ENCODE data around the gene SSB.
"Not testable (repeated sequence)": the region's sequence is repeated elsewhere in the genome, so short reads cannot be mapped to it uniquely, and the experiment has no call there.

Gene SSB

DNA sequence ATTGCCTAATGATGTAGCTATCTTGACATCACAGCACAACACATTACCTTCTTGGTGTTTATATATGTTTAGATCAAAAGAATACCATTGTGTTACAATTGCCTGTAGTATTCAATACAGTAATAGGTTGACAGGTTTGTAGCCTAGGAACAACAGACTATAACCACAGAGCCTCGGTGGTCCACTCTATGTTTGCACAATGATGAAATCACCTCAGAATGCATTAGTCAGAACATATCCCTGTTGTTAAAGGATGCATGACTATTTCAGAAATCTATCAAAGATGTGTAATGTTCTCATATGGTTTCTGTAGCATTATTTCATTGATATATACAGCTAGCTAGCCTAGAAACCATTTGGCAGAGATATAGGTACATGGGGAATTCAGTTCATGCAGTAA is 17.2 kb downstream of the SSB start:
- H4K20me1 ChIP-seq (ENCODE audit: insufficient read depth, low read length): no peaks in the 10 kb centered on the region
- H3K27ac ChIP-seq (ENCODE audit: low read length): no peak overlapping the region
- H2AFZ ChIP-seq (ENCODE audit: low read length): no peak overlapping the region
- no peaks in the 10 kb centered on the region for H3F3A ChIP-seq (ENCODE audit: insufficient read depth, low read length)
- no peak overlapping the region for H3K9ac ChIP-seq (ENCODE audit: low read length)
- H3K27me3 ChIP-seq (replicated peaks; ENCODE audit: insufficient read depth, low read length): no peaks in the 10 kb centered on the region
- TF ChIP-seq, protein P1, sequence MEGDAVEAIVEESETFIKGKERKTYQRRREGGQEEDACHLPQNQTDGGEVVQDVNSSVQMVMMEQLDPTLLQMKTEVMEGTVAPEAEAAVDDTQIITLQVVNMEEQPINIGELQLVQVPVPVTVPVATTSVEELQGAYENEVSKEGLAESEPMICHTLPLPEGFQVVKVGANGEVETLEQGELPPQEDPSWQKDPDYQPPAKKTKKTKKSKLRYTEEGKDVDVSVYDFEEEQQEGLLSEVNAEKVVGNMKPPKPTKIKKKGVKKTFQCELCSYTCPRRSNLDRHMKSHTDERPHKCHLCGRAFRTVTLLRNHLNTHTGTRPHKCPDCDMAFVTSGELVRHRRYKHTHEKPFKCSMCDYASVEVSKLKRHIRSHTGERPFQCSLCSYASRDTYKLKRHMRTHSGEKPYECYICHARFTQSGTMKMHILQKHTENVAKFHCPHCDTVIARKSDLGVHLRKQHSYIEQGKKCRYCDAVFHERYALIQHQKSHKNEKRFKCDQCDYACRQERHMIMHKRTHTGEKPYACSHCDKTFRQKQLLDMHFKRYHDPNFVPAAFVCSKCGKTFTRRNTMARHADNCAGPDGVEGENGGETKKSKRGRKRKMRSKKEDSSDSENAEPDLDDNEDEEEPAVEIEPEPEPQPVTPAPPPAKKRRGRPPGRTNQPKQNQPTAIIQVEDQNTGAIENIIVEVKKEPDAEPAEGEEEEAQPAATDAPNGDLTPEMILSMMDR (IDR thresholded peaks at IDR 0.05; ENCODE audit: low read length): no peak
- TF ChIP-seq EZH2phosphoT487 (IDR thresholded peaks at IDR 0.05; ENCODE audit: low read length) (no peak), EZH2 (optimal IDR thresholded peaks at IDR 0.05; ENCODE audit: low read depth, low read length) (no peak)
- no peak overlapping the region for H3K4me3 ChIP-seq (ENCODE audit: low read length)
- peaks cover 5% of the 10 kb centered on the region for H3K79me2 ChIP-seq (ENCODE audit: low read length)
- H3K9me2 ChIP-seq (replicated peaks; ENCODE audit: insufficient read depth, low read length): no peaks in the 10 kb centered on the region
- H3K4me1 ChIP-seq (ENCODE audit: low read length): no peaks in the 10 kb centered on the region
- DNase-seq: no peak
- H3K9me3 ChIP-seq (replicated peaks; ENCODE audit: insufficient read depth, low read length): no peaks in the 10 kb centered on the region
- H3K4me2 ChIP-seq (ENCODE audit: low read depth, low read length): no peak overlapping the region
- peaks cover 5% of the 10 kb centered on the region for H3K36me3 ChIP-seq (replicated peaks; ENCODE audit: insufficient read depth, low read length)

GRCh38 chr2:169816961-169817360 is 18.3 kb downstream of the SSB start:
- H3K4me2 ChIP-seq (ENCODE audit: low read depth, low read length); H3K9ac ChIP-seq (ENCODE audit: low read length); H3K27me3 ChIP-seq (replicated peaks; ENCODE audit: insufficient read depth, low read length); H3K4me1 ChIP-seq (ENCODE audit: low read length); H3K9me2 ChIP-seq (replicated peaks; ENCODE audit: insufficient read depth, low read length); H4K20me1 ChIP-seq (ENCODE audit: insufficient read depth, low read length); H3K4me3 ChIP-seq (ENCODE audit: low read length); DNase-seq; H2AFZ ChIP-seq (ENCODE audit: low read length); H3K9me3 ChIP-seq (replicated peaks; ENCODE audit: insufficient read depth, low read length); H3K27ac ChIP-seq (ENCODE audit: low read length); H3F3A ChIP-seq (ENCODE audit: insufficient read depth, low read length); H3K36me3 ChIP-seq (replicated peaks; ENCODE audit: insufficient read depth, low read length): not testable (repeated sequence)
- peaks cover 12% of the 10 kb centered on the region for H3K79me2 ChIP-seq (ENCODE audit: low read length)

DNA sequence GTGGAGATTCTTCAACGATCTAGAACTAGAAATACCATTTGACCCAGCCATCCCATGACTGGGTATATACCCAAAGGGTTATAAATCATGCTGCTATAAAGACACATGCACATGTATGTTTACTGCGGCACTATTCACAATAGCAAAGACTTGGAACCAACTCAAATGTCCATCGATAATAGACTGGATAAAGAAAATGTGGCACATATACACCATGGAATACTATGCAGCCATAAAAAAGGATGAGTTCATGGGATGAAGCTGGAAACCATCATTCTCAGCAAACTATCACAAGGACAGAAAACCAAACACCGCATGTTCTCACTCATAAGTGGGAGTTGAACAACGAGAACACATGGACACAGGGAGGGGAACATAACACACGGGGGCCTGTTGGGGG is 18.7 kb downstream of the SSB start:
- H3K79me2 ChIP-seq (ENCODE audit: low read length): peaks cover 16% of the 10 kb centered on the region
- not testable (repeated sequence) for H2AFZ ChIP-seq (ENCODE audit: low read length); H4K20me1 ChIP-seq (ENCODE audit: insufficient read depth, low read length); H3K9me2 ChIP-seq (replicated peaks; ENCODE audit: insufficient read depth, low read length); H3K4me3 ChIP-seq (ENCODE audit: low read length); H3K27ac ChIP-seq (ENCODE audit: low read length); H3K4me2 ChIP-seq (ENCODE audit: low read depth, low read length); H3K36me3 ChIP-seq (replicated peaks; ENCODE audit: insufficient read depth, low read length); H3F3A ChIP-seq (ENCODE audit: insufficient read depth, low read length); H3K4me1 ChIP-seq (ENCODE audit: low read length); H3K9me3 ChIP-seq (replicated peaks; ENCODE audit: insufficient read depth, low read length); H3K9ac ChIP-seq (ENCODE audit: low read length); H3K27me3 ChIP-seq (replicated peaks; ENCODE audit: insufficient read depth, low read length); DNase-seq

DNA sequence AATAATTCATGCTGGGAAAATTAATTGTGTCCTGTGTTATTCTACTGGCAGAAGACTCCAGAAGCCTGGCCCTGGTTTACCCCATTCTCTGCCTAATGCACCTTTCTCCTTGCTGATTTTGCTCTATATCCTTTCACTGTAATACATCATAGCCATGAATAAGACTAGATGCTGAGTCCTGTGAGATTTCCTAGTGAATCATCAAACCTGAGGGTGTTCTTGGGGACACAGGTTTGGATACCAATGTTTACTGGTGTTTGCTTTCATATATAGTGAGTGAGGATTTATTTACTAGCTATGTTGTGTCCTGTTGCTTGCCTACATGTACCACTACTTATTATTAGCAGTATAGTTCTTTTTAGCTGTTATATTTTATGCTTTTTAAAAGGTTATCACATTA is 19.6 kb downstream of the SSB start:
- no peaks in the 10 kb centered on the region for H3F3A ChIP-seq (ENCODE audit: insufficient read depth, low read length)
- no peak for DNase-seq
- no peak overlapping the region for H3K4me2 ChIP-seq (ENCODE audit: low read depth, low read length)
- H3K9me3 ChIP-seq (replicated peaks; ENCODE audit: insufficient read depth, low read length): no peaks in the 10 kb centered on the region
- H3K9ac ChIP-seq (ENCODE audit: low read length): no peak overlapping the region
- TF ChIP-seq EZH2 (optimal IDR thresholded peaks at IDR 0.05; ENCODE audit: low read depth, low read length) (no peak), EZH2phosphoT487 (IDR thresholded peaks at IDR 0.05; ENCODE audit: low read length) (no peak)
- TF ChIP-seq, protein P1 (IDR thresholded peaks at IDR 0.05; ENCODE audit: low read length): no peak
- H3K4me1 ChIP-seq (ENCODE audit: low read length): peaks cover 4% of the 10 kb centered on the region; the same call in 1 of the 2 replicates
- no peaks in the 10 kb centered on the region; the same call in none of the 2 replicates for H3K36me3 ChIP-seq (replicated peaks; ENCODE audit: insufficient read depth, low read length)
- no peaks in the 10 kb centered on the region for H3K9me2 ChIP-seq (replicated peaks; ENCODE audit: insufficient read depth, low read length)
- H2AFZ ChIP-seq (ENCODE audit: low read length): no peak overlapping the region
- peaks cover 25% of the 10 kb centered on the region for H3K79me2 ChIP-seq (ENCODE audit: low read length)
- no peaks in the 10 kb centered on the region for H4K20me1 ChIP-seq (ENCODE audit: insufficient read depth, low read length)
- H3K27me3 ChIP-seq (replicated peaks; ENCODE audit: insufficient read depth, low read length): no peaks in the 10 kb centered on the region
- H3K27ac ChIP-seq (ENCODE audit: low read length): no peak overlapping the region
- H3K4me3 ChIP-seq (ENCODE audit: low read length): no peak overlapping the region
